ENCODE data around the gene SLC17A1. TPM values are rescaled to one million over a fixed set of nuclear protein-coding genes. Genes with fewer than 3 reads are reported as not detected.

SLC17A1 gene
- total and polyA plus RNA-seq, 4 donors, result not detected

- DNase-seq, result no peak
- no peak overlapping the region for H3K4me3 ChIP-seq (ENCODE audit: low read length in 2 of 2)
- H3K4me1 ChIP-seq (ENCODE audit: control insufficient read depth in 1 of 2, insufficient read depth in 2 of 2, low read length in 2 of 2), result no peaks in the 10 kb centered on the region
- H3K9me3 ChIP-seq (ENCODE audit: control insufficient read depth, low read length), result no peaks in the 10 kb centered on the region
- intact Hi-C loops (cut with DNase I), result no loop called here
- no peaks in the 10 kb centered on the region for H3K36me3 ChIP-seq (ENCODE audit: control insufficient read depth in 1 of 2, insufficient read depth in 2 of 2, low read length in 1 of 2)
- H3K27me3 ChIP-seq (ENCODE audit: control insufficient read depth in 1 of 2, insufficient read depth in 2 of 2, low read length in 1 of 2), result no peaks in the 10 kb centered on the region
- H3K27ac ChIP-seq (ENCODE audit: low read depth in 1 of 2, low read length in 2 of 2), result no peak overlapping the region
- 38 to 89% methylated on average over 1 of the region's 1 CpG for WGBS, 2 donors
- ATAC-seq (ENCODE audit: low FRiP score), result no peak
Measured at GRCh38 chr6:25869840-25870239, 38.0 kb upstream of the SLC17A1 start.

GRCh38 chr6:25868436-25869183, 36.8 kb upstream of the SLC17A1 start:
- Histone ChIP-seq H3K4me1 (ENCODE audit: control insufficient read depth in 1 of 2, insufficient read depth in 2 of 2, low read length in 2 of 2) (peaks cover 0 to under 1% of the 10 kb centered on the region in 2 donors), H3K27ac (ENCODE audit: low read depth in 1 of 2, low read length in 2 of 2) (no peak overlapping the region), H3K27me3 (ENCODE audit: control insufficient read depth in 1 of 2, insufficient read depth in 2 of 2, low read length in 1 of 2) (no peaks in the 10 kb centered on the region), H3K4me3 (ENCODE audit: low read length in 2 of 2) (no peak overlapping the region), H3K36me3 (ENCODE audit: control insufficient read depth in 1 of 2, insufficient read depth in 2 of 2, low read length in 1 of 2) (no peaks in the 10 kb centered on the region), H3K9me3 (ENCODE audit: control insufficient read depth, low read length) (no peaks in the 10 kb centered on the region)
- WGBS, 2 donors, result 60 to 61% methylated on average over 3 of the region's 3 CpGs
- DNase-seq (no peak), ATAC-seq (ENCODE audit: low FRiP score) (no peak)
- intact Hi-C loops (cut with DNase I), result no loop called here

- DNase-seq (no peak), ATAC-seq (ENCODE audit: low FRiP score) (no peak)
- Histone ChIP-seq H3K4me3 (ENCODE audit: low read length in 2 of 2) (no peak overlapping the region), H3K27ac (ENCODE audit: low read depth in 1 of 2, low read length in 2 of 2) (no peak overlapping the region), H3K9me3 (ENCODE audit: control insufficient read depth, low read length) (no peaks in the 10 kb centered on the region), H3K27me3 (ENCODE audit: control insufficient read depth in 1 of 2, insufficient read depth in 2 of 2, low read length in 1 of 2) (no peaks in the 10 kb centered on the region), H3K36me3 (ENCODE audit: control insufficient read depth in 1 of 2, insufficient read depth in 2 of 2, low read length in 1 of 2) (no peaks in the 10 kb centered on the region), H3K4me1 (ENCODE audit: control insufficient read depth in 1 of 2, insufficient read depth in 2 of 2, low read length in 2 of 2) (peaks cover 0 to 2% of the 10 kb centered on the region in 2 donors)
- intact Hi-C loops (cut with DNase I), result no loop called here
- WGBS, 2 donors, result 93 to 97% methylated on average over 3 of the region's 3 CpGs
Measured at GRCh38 chr6:25866011-25866410, 34.2 kb upstream of the SLC17A1 start.

GRCh38 chr6:25863360-25863759, 31.5 kb upstream of the SLC17A1 start:
- Histone ChIP-seq H3K36me3 (ENCODE audit: control insufficient read depth in 1 of 2, insufficient read depth in 2 of 2, low read length in 1 of 2) (no peaks in the 10 kb centered on the region), H3K9me3 (ENCODE audit: control insufficient read depth, low read length) (no peaks in the 10 kb centered on the region), H3K4me3 (ENCODE audit: low read length in 2 of 2) (no peak overlapping the region), H3K4me1 (ENCODE audit: control insufficient read depth in 1 of 2, insufficient read depth in 2 of 2, low read length in 2 of 2) (peaks cover 0 to 2% of the 10 kb centered on the region in 2 donors), H3K27ac (ENCODE audit: low read depth in 1 of 2, low read length in 2 of 2) (no peak overlapping the region), H3K27me3 (ENCODE audit: control insufficient read depth in 1 of 2, insufficient read depth in 2 of 2, low read length in 1 of 2) (no peaks in the 10 kb centered on the region)
- WGBS, 2 donors, result 10% methylated on average over 2 of the region's 2 CpGs
- ATAC-seq (ENCODE audit: low FRiP score) (no peak), DNase-seq (no peak)
- intact Hi-C loops (cut with DNase I), result no loop called here

- ATAC-seq (ENCODE audit: low FRiP score) (no peak), DNase-seq (no peak)
- H3K4me3 ChIP-seq (ENCODE audit: low read length in 2 of 2), result no peak overlapping the region
- WGBS, 2 donors, result 78 to 80% methylated on average over 4 of the region's 4 CpGs
- intact Hi-C loops (cut with DNase I), result no loop called here
- H3K27me3 ChIP-seq (ENCODE audit: control insufficient read depth in 1 of 2, insufficient read depth in 2 of 2, low read length in 1 of 2), result no peaks in the 10 kb centered on the region
- H3K36me3 ChIP-seq (ENCODE audit: control insufficient read depth in 1 of 2, insufficient read depth in 2 of 2, low read length in 1 of 2), result no peaks in the 10 kb centered on the region
- peaks cover 0 to 2% of the 10 kb centered on the region in 2 donors for H3K4me1 ChIP-seq (ENCODE audit: control insufficient read depth in 1 of 2, insufficient read depth in 2 of 2, low read length in 2 of 2)
- no peaks in the 10 kb centered on the region for H3K9me3 ChIP-seq (ENCODE audit: control insufficient read depth, low read length)
- H3K27ac ChIP-seq (ENCODE audit: low read depth in 1 of 2, low read length in 2 of 2), result no peak overlapping the region
Measured at GRCh38 chr6:25862199-25862598, 30.3 kb upstream of the SLC17A1 start.

GRCh38 chr6:25852756-25853155, 20.9 kb upstream of the SLC17A1 start:
- no peaks in the 10 kb centered on the region for H3K36me3 ChIP-seq (ENCODE audit: control insufficient read depth in 1 of 2, insufficient read depth in 2 of 2, low read length in 1 of 2)
- DNase-seq (no peak), ATAC-seq (ENCODE audit: low FRiP score) (no peak)
- H3K9me3 ChIP-seq (ENCODE audit: control insufficient read depth, low read length), result no peaks in the 10 kb centered on the region
- intact Hi-C loops (cut with DNase I), result no loop called here
- H3K27ac ChIP-seq (ENCODE audit: low read depth in 1 of 2, low read length in 2 of 2), result no peak overlapping the region
- H3K4me1 ChIP-seq (ENCODE audit: control insufficient read depth in 1 of 2, insufficient read depth in 2 of 2, low read length in 2 of 2), result no peaks in the 10 kb centered on the region
- no peaks in the 10 kb centered on the region for H3K27me3 ChIP-seq (ENCODE audit: control insufficient read depth in 1 of 2, insufficient read depth in 2 of 2, low read length in 1 of 2)
- no peak overlapping the region for H3K4me3 ChIP-seq (ENCODE audit: low read length in 2 of 2)

- Histone ChIP-seq H3K27me3 (ENCODE audit: control insufficient read depth in 1 of 2, insufficient read depth in 2 of 2, low read length in 1 of 2) (no peaks in the 10 kb centered on the region), H3K9me3 (ENCODE audit: control insufficient read depth, low read length) (no peaks in the 10 kb centered on the region), H3K4me1 (ENCODE audit: control insufficient read depth in 1 of 2, insufficient read depth in 2 of 2, low read length in 2 of 2) (no peaks in the 10 kb centered on the region), H3K4me3 (ENCODE audit: low read length in 2 of 2) (no peak overlapping the region), H3K27ac (ENCODE audit: low read depth in 1 of 2, low read length in 2 of 2) (no peak overlapping the region), H3K36me3 (ENCODE audit: control insufficient read depth in 1 of 2, insufficient read depth in 2 of 2, low read length in 1 of 2) (no peaks in the 10 kb centered on the region)
- DNase-seq, result no peak
- 43 to 47% methylated on average over 2 of the region's 2 CpGs for WGBS, 2 donors
- ATAC-seq (ENCODE audit: low FRiP score), result no peak
- intact Hi-C loops (cut with DNase I), result no loop called here
Measured at GRCh38 chr6:25851961-25852360, 20.1 kb upstream of the SLC17A1 start.

- Histone ChIP-seq H3K27ac (ENCODE audit: low read depth in 1 of 2, low read length in 2 of 2) (no peak overlapping the region), H3K9me3 (ENCODE audit: control insufficient read depth, low read length) (no peaks in the 10 kb centered on the region), H3K27me3 (ENCODE audit: control insufficient read depth in 1 of 2, insufficient read depth in 2 of 2, low read length in 1 of 2) (no peaks in the 10 kb centered on the region), H3K4me1 (ENCODE audit: control insufficient read depth in 1 of 2, insufficient read depth in 2 of 2, low read length in 2 of 2) (no peaks in the 10 kb centered on the region), H3K36me3 (ENCODE audit: control insufficient read depth in 1 of 2, insufficient read depth in 2 of 2, low read length in 1 of 2) (peaks cover 0 to 4% of the 10 kb centered on the region in 2 donors), H3K4me3 (ENCODE audit: low read length in 2 of 2) (no peak overlapping the region)
- ATAC-seq (ENCODE audit: low FRiP score), result no peak
- no peak for DNase-seq
- WGBS, 2 donors, result 85% methylated on average over 2 of the region's 2 CpGs
- intact Hi-C loops (cut with DNase I), result no loop called here
Measured at GRCh38 chr6:25844518-25844917, 12.7 kb upstream of the SLC17A1 start.

GRCh38 chr6:25842526-25842925, 10.7 kb upstream of the SLC17A1 start:
- peaks cover 0 to 2% of the 10 kb centered on the region in 2 donors for H3K4me1 ChIP-seq (ENCODE audit: control insufficient read depth in 1 of 2, insufficient read depth in 2 of 2, low read length in 2 of 2)
- peaks cover 0 to 4% of the 10 kb centered on the region in 2 donors for H3K36me3 ChIP-seq (ENCODE audit: control insufficient read depth in 1 of 2, insufficient read depth in 2 of 2, low read length in 1 of 2)
- no peaks in the 10 kb centered on the region for H3K27me3 ChIP-seq (ENCODE audit: control insufficient read depth in 1 of 2, insufficient read depth in 2 of 2, low read length in 1 of 2)
- no peak overlapping the region for H3K27ac ChIP-seq (ENCODE audit: low read depth in 1 of 2, low read length in 2 of 2)
- no peaks in the 10 kb centered on the region for H3K9me3 ChIP-seq (ENCODE audit: control insufficient read depth, low read length)
- WGBS, 2 donors, result 97 to 100% methylated on average over 1 of the region's 1 CpG
- intact Hi-C loops (cut with DNase I), result no loop called here
- H3K4me3 ChIP-seq (ENCODE audit: low read length in 2 of 2), result no peak overlapping the region
- ATAC-seq (ENCODE audit: low FRiP score) (no peak), DNase-seq (no peak)
